HK-2 (cell line): ENCODE measurements around the gene KRT12.
"Not testable (repeated sequence)": the region's sequence is repeated elsewhere in the genome, so short reads cannot be mapped to it uniquely, and the experiment has no call there.

Experiments
- DNase-seq: peaks from one replicate; pipeline ENCODE4 v3.0.0-alpha.2; 2018; ENCODE audit not compliant: unreplicated experiment

The KRT12 gene

DNA sequence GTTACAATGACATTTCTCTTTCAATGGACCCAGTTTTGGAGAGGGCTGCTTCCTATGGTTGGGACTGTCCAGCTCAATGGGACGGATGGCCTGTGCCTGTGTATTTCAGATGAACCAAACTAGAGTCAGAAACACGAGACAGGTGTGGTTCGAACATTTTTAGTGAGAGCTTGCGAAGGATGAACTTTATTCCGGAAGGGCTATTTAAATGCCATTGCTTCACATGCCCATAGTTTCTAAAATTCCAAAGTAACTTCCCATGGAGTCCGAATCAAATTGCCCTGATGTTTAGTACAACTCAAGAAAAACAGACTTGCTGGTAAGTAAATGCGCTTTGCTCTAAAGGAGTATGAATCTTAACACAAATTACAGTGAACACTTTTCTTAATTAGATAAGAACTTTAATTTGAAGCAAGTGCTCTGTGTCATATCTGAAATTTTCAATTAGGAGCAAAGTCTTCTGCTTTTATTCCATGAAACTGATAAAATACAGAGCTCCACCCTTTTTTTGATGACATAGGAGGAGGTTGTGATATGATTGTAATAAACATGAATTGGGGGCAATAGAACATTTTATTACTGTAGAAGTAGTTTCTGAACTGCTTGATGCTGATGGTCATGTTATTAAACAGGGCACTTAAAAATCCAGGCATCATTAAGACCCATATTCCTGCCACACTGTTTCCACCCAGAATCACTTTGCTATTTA is 16.8 kb upstream of the KRT12 start:
- no peak for DNase-seq

DNA sequence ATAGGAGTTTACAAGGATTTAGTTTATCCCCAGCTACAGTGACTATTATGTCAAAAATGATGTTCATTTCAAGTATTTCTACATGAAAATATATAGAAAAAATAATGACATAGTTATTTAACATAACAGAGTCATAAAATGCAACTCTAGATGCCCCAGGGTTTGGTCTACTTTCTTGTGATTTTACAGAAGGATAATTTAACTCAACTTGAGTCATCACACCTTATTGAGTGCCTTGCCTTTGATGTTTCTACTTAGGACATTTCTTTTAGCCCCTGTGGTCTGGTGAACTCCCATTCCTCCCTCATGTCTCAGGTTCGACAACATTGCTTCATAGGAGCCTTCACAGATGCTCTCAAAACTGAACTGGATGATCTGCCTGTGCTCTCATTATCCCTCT is 16.0 kb upstream of the KRT12 start:
- DNase-seq, result no peak

DNA sequence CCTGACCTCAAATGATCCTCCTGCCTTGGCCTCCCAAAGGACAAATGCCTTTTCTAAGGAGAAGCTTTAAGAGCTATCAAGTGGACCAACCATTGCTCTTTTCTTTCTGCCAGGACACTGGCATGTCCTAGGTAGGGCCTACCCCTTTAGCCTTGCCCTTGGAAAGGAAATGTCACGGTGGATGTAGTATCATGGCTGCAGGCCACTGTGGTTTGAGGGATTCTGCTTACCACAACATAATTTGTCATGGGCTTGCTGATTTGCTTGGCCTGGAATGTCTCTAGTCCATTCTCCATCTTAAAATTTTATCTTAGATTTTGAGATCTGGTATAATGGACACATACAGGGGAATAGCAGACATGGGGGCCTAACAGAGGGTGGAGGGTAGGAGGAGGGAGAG is 12.0 kb upstream of the KRT12 start:
- no peak for DNase-seq

GRCh38 chr17:40878044-40878443 is 11.0 kb upstream of the KRT12 start:
- DNase-seq, result no peak

- DNase-seq, result no peak
Observed at GRCh38 chr17:40873801-40874200, 6.8 kb upstream of the KRT12 start.

GRCh38 chr17:40873255-40873654 is 6.2 kb upstream of the KRT12 start:
- DNase-seq, result no peak

- no peak for DNase-seq
Observed at GRCh38 chr17:40872416-40872815, 5.4 kb upstream of the KRT12 start.

DNA sequence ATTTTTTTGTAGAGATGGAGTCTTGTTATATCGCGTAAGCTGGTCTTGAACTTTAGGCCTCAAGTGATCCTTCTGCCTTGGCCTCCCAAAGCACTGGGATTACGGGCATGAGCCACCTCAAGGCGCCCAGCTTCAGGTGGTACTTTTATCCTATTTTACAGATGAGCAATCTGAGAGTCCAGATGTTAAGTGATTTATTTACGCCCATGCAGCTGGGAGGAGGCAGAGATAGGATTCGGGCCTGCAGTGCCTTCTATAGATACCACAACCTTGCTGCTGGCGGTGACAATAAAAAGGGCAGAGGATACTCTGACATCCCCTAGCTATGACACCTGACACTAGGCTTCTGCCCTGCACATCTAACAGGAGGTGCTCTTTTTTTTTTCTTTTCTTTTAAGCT is 4.3 kb upstream of the KRT12 start:
- DNase-seq, result no peak

DNA sequence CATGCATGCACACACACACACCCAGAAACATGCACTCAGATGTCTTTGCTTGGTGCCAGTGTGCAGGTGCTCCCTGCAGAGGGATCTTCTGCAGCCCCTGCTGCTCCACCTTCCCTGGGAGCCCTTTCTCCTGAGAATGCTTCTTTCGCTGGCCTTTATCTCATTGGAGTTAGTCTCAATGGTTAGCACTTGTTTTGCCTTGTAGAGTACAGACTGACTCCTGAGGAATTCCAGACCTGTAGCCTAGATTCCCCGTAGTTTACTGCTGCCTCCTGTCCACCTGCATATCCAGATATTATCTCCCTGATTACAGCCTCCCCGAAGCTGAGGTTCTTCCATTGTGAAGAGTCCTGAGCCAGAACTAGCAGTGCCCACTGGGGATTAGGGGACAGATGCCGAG is 3.1 kb upstream of the KRT12 start:
- no peak for DNase-seq

DNA sequence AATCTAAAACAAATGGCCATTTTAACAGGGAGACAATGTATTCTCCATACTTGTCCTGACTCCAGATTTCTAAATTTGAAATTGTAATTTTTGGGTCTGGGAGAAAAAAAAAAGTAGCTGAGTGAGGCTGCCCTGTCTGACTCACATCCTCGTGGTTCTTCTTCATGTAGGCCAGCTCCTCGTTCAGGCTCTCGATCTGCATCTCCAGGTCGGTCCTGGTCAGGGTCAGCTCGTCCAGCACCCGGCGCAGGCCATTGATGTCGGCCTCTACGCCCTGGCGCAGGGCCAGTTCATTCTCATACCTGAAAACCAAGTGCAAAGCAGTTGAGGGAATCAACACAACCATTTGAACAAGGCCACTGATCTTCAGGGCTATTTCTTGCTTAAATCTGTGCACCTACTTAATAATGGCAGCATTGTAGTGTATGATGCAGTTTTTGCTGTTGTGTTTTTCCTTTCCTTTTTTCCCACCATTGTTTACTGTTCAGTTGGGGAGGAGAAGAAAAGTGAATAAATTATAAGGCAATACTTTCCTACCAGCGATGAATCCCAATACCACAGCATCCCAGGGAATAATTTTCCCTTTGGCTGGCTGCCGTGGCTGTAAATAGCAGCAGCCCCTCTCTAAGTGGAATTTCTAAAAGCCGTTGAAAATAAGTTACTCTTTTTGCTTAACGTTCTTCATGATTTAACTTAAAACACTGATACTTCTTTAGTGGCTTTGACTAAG is 2.2 kb downstream of the KRT12 start:
- no peak for DNase-seq

DNA sequence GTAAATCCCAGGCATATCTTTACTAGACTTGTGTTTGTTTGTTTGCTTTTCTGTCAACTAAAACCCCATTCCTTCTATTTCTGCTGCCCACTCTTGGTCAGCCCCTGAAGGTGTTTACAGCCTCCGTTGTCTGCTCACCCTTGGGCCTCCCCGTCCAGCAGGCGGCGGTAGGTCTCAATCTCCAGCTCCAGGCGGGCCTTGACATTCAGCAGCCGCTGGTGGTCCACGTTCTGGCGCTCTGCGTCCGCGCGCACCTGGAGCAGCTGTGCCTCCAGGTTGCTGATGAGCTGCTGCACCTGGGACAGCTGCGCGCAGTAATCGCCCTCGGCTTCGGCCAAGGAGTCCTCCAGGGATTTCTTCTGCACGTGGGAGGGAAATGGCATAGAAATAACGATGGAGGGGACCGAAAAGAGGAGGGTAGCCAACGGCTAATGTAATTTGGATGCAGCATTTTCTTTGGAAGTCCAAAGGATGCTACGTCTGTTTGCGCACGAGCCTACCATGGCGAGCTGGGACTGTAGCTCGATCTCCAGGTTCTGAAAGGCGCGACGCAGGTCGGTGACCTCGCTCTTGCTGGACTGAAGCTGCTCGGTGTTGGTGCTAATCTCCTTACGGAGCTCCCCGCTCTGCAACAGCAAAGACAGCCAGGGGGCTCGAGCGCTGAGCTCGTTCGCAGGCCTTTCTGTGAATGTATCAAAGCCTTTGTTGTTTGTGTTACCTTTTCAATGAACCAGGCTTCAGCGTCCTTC is 3.9 kb downstream of the KRT12 start:
- no peak for DNase-seq

DNA sequence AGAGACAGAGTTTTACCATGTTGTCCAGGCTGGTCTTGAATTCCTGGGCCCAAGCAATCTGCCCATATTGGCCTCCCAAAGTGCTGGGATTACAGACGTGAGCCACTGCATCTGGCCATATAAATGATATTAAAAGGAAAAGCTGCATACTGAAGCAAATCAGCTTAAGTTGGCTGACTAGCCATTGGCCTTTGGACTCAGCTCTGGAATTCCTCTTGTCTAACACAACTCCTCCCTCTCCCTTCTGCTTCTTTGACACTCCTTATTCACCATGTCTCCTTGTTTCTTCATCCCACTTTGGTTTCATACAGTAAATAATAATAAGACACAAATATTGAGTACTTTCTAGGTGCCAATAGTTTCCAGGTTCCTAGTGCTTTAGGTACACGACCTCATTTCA is 7.5 kb downstream of the KRT12 start:
- no peak for DNase-seq

GRCh38 chr17:40858667-40859066 is 8.4 kb downstream of the KRT12 start:
- not testable (repeated sequence) for DNase-seq

DNA sequence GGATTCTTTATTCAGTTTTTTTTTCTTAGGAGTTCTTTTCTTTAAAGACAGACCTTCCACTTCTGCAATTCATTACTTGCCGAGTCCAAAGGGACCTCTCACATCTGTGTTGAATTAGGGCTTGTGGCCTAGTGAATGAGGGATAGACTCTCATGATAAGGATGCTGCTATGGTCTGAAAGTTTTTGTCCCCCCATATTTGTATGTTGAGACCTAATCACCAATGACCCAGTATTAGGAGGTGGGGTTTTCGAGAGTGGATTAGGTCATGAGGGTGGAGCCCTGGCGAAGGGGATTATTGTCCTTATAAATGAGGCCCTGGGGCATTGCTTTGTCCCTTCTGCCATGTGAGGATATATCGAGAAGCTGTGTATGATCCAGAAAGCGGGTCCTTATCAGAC is 9.5 kb downstream of the KRT12 start:
- DNase-seq, result no peak

GRCh38 chr17:40854175-40854814 is 12.7 kb downstream of the KRT12 start:
- DNase-seq, result no peak

- DNase-seq, result no peak
Observed at GRCh38 chr17:40852364-40852763, 14.7 kb downstream of the KRT12 start.

- no peak for DNase-seq
Observed at GRCh38 chr17:40850293-40850972, 16.6 kb downstream of the KRT12 start.

GRCh38 chr17:40849723-40850122 is 17.3 kb downstream of the KRT12 start:
- no peak for DNase-seq

GRCh38 chr17:40848583-40849235 is 18.3 kb downstream of the KRT12 start:
- DNase-seq, result no peak

DNA sequence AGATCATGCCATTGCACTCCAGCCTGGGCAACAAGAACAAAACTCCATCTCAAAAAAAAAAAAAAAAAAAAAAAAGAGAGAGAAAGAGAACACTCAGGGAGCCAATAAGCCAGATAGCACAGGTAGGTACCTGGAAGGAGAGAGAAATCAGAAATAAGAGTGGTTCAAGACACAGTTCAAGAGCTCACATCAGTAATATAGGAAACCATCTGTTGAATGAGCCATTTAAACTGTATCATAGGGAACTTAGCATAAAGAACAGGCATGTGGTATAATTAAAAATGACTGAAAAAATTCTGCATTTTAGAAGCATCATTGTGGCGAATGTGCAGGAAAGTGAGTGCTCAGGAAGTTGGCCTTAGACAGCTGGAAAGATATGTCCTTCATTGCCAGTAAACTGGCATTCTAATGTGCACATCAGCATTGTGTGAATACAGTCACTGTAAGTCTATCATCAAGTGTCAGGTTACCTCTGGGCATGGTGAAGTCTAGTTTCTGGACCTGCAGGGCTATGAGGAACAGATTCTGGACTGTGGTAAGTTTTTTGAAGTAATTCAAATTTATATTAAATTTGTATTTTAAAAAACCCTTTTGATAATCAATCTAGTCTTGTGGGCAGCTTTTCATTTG is 20.4 kb downstream of the KRT12 start:
- no peak for DNase-seq

- DNase-seq, result no peak
Observed at GRCh38 chr17:40844671-40845107, 22.3 kb downstream of the KRT12 start.
